NB4 (cell line): ENCODE measurements around the gene SYT6.

Experiments
- CTCF ChIP-seq: IDR thresholded peaks from one replicate; pipeline ENCODE4 v1.5.1; 2012; ENCODE audit warnings: low read depth, low read length
- MAX ChIP-seq: IDR thresholded peaks from 2 replicates; pipeline ENCODE4 v1.6.1; 2011; ENCODE audit warnings: low read depth, low read length
- MYC ChIP-seq: IDR thresholded peaks from 2 replicates; pipeline ENCODE4 v1.6.1; 2011; ENCODE audit warnings: low read depth, low read length
- POLR2A ChIP-seq: IDR thresholded peaks from 2 replicates; pipeline ENCODE4 v1.6.1; 2011; ENCODE audit warnings: mild to moderate bottlenecking; ENCODE audit not compliant: insufficient read length; ENCODE audit errors: extremely low read depth

- no peak for TF ChIP-seq POLR2A
- TF ChIP-seq CTCF, result no peak
- TF ChIP-seq MYC, result no peak
- TF ChIP-seq MAX, result no peak
These were observed 76.5 kb downstream of the SYT6 start for GRCh38 chr1:114077188-114077587.
